GM21619 (cell line): ENCODE results near the gene ZDBF2.
"Not testable (repeated sequence)": the region's sequence is repeated elsewhere in the genome, so short reads cannot be mapped to it uniquely, and the experiment has no call there.

ENCODE experiments used
- ATAC-seq: cut with Tn5 transposase; IDR thresholded peaks from one replicate; pipeline ENCODE4 v1.9.1; 2021; ENCODE audit not compliant: unreplicated experiment

Gene ZDBF2

DNA sequence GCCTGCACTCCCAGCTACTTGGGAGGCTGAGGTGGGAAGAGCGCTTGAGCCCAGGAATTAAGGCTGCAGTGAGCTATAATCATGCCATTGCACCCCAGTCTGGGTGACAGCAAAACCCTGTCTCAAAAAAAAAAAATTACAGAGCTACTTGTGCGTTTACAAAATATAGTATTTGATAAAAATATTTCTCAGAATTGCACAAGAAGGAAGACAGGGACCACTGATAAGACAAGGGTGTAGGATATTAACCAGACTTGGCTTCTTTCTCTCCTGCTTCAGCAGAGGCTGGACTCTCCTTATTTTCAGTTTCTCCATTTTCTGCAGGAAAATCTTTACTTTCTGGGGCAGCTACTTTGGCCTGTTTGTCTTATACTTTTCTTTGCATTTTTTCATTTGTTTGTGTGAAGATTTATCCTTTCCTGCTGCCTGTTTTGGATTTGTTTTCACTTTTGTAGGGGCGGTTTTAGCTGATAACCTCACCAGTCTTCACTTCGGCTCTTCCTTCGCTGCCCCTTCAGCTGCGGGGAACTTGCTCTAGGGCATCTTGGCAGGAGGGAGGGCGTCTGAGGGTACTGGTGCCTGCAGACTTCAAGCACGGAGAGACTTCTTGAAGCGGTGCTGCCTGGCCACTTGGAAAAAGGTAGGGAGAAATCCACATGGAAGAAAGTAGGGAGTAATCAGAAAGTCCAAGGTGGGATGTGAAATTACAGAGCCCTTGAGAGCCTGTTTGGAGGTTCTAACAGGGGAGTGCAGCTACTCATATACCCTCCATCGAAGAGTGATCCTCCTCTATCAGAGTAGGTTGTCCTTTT is 14.9 kb upstream of the ZDBF2 start:
- no peak for ATAC-seq

DNA sequence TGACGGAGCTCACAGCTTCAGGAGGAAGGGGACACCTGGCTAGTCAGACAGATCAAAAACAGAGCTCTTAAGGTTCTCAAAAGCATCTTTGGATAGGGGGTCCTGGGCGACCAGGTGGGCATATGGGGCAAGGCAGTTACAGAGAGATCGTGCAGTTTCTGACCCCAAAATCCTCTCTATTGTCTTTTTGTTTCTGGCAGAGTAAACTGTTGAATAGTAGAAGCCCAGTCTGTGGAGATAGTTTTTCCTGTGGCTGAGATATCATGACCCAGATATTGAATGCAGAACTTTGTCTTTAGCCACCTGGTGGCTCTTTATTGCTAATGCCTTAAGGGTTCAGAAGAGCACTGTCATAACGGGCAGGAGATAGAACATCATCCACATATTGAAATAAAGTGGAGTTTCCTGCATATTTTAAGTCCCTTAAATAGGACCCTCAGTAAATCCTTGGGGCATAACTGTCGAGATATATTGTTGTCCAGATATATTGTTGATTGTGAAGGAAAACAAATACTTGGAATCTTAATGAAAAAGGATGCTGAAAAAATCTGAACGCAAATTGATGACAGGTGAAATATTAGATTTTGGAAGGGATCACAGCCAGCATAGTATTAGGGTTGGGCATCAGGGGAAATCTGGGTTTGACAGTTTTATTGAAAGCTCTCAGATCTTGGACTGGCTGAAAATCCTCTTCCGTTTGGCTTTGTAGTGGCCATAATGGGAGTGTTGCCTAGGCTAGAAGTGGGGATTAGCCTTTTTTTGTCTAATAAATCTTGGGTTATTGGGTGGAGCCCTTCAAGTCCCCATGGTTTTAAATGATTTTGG is 14.1 kb upstream of the ZDBF2 start:
- peak; percentile 95 for ATAC-seq

DNA sequence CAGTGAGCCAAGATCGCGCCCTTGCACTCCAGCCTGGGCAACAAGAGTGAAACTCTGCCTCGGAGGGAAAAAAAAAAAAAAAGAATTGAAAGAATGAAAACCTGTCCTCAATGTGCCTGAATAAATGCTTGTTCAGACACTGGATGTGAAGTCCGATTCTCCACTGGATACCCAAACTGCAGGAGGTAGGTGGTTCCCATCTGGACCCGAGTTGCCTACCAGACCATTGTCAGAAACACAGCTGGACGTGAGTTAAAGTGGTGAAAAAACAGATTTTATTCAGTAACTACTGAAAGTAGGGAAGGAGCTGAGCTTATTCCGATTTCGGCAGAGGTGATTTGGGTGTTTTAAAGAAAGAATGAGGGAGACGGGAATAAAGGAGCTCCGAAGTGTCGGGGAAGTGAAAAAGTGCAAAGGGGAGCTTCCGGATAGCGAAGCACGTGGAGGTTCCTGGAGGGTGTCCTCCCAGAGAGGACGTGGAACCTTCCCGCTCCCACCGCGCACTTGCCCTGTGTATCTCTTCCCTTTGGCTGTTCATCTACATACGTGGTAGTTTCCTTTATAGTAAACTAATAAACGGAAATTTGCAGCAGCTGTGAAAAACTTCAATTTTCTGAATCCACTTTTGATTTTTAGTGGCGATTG is 10.4 kb upstream of the ZDBF2 start:
- ATAC-seq = no peak

DNA sequence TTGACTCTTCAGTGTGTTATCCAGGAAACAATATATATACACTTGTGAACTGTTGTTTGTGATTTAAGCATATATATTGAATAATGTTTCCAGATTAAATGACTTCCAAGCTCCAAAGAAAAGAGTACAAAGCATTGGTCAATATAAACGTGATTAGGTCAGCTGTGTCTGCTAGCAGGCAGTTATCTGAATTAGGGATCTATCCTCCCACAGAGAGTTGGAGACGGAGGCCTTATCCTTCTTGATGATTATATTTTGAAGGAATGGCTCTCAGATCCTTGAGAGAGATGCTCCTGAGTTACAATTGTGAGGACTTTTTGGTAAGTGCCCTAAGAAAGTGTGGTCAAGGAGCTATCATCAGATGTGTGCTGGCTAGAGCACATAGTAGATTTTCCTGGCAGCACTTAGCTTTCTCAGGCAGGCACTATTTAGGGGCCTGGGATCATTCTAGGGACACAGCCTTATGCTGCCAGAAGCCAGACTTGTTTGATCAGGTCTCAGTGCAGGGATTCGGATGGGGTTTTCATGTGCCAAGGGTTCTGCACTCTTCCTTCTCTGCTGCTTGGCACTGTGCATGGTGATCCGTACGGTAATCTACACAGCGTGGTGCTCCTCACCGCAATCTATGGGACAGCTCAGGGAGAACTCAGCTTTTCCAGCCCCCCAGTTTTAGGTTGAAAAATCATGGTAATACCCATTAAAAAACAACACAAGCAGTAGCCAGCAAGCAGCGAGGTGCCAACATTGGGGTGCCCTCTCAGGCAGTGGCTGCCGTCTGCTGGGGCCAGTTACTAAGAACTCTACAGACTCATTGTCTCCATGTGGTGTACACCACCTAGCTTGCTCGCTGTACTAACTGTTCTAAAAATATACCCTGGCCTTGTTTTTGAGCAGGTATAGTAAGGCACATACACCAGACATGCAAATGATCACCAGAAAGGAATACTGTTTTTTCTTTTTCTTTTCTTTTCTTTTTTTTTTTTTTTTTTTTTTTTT is 8.0 kb upstream of the ZDBF2 start:
- ATAC-seq = no peak

DNA sequence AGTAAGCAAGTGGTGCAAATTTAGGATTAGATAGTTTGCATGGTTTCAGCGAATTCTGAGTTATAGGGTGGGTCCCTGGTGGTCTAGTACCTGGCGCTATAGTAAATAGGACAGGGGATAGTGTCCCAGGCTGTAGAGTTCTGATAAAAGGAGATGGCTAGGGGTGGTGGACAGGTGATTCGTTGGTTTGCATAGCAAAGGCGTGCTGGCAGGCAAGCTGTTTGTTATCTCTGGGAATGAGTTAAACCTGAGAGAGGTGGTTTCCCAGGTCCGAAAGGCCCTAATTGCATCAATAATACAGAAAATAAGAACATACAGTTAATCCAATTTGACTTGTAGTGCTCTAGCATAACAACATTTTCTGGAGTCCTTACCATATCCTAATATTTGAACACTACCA is 6.9 kb upstream of the ZDBF2 start:
- ATAC-seq = no peak

DNA sequence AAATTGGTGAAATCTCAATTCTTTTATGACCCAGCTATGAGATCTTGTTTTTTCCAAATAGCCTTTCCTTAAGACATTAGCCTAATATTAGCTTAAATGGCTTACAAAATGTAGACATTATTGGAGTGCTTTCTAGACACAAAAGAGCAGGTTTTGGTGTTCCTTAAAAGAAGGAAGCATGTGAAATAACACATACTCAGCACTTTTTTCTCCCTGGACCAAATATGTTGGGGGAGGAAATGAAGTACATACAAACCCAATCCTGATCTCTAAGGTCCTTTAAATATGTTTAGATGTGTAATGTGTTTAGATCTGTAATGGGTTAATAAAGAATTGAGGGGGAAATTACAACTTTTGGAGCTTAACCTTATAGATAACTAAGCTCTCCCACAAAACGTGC is 3.4 kb upstream of the ZDBF2 start:
- ATAC-seq = no peak

DNA sequence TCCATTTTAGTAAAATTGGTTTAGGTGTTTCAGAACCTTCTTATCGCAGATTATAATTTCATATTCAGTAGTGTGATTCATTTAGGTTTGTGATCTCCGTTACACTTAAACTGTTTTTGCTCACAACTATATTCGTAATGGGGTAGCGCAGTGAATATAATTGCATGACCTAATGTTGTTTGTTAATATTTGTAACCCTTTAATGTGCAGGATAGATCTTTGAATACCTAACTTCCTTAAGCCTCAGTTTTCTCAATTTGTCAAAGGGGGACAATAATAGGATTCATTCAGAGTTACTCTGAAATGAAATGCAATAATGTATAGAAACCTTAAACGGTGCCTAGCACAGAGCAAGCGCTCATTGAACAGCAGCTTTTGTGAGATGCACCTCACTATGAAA is 558 bp upstream of the ZDBF2 start:
- ATAC-seq = no peak

DNA sequence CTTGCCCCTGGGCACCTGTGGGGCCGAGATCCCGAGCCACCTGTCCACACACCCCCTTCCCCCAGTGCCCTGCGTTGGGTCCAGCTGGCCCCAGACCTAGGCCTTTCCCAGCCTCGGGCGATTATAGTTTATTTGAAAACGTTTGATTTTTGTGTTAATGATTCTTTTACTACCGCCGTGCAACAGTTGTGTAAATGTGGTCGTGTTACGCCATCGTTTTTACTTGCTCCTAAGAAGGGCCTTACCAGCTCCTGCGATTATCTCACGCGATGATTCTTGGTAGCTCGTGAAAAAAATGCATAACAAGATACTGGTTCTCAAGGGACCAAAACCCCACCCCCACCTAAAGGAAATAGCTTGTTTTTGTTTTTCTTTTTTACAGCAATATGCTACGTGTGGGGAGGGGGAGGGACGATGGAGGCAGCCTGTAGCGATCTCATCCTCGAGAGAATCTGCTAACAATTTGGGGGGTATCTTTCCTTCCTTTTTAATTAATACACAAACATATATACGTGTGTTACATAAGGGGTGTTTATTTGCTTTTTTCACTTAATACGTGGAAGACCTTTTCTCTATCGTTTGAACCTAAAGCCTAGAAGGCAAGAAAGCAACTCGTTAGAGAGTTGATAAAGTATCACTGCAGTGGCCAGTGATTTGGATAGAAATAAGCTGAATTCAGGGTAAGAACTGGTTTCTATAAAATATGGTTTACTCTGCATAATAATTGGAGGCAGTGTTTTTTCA is 1.0 kb downstream of the ZDBF2 start:
- ATAC-seq = peak; percentile 43

DNA sequence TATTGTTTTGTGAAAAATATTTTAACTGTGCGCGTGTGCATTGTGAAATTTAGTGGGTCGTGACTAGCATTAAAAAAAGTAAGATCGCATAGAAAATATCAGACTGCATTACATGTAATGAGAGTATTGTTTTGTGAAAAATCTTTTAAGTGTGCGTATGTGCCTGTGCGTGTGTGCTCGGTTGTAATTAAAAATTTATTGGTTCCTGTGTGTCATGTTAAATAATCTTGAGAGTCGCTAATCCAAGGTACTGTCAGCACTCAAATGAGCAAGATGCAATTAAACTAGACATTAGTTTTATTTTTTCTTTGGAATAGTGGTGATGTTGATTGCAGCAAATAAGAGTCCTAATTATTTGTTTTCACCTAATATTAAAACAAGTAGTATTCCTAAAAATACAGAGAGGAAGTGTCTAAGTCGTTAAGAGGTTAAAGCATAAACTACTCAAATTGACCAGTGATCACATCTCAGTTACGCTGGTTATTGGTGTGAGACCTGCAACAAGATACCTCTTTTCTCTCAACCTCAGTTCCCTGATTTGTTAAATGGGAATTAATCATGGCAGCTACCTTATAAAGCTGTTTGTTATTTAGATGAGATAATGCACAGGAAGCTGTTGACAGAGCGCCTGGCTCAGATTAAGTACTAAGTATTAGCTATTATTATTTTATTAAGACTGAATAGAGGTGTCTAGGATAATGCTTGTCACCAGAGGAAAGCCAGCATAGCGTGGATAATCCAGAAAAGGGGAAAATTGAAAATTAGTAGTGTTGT is 1.9 kb downstream of the ZDBF2 start:
- ATAC-seq = no peak

DNA sequence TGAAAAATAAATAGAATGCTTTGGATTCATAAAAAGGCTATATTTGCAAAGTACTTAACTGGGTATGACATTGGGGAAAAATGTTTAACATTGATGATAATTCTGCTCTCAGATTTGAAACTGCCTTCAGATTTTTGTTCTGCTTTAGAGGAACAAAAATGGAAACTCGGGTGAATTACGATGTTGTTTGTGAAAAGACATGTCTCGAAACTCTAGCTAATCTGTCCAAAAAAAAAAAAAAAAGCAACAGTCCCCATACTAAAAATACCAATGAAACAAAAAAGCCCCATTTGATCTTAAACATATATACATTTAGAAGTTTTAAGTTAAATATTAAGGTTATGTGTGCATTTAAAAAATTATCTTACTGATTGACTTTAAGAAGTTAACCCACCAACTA is 3.0 kb downstream of the ZDBF2 start:
- no peak for ATAC-seq

DNA sequence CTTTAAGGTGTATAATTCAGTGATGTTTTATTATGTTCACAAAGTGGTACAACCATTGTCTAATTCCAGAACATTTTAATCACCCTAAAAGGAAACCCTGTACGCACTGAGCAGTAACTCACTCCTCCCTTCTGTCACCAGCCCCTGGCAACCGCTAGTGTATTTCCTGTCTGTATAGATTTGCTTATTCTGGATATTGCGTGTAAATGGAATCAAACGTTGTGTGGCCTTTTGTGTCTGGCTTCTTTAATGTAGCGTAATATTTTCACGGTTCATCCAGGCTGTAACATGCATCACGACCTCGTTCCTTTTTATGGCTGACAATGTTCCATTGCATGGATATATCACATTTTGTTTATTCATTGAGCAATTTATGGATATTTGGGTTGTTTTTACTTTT is 8.3 kb downstream of the ZDBF2 start:
- no peak for ATAC-seq

DNA sequence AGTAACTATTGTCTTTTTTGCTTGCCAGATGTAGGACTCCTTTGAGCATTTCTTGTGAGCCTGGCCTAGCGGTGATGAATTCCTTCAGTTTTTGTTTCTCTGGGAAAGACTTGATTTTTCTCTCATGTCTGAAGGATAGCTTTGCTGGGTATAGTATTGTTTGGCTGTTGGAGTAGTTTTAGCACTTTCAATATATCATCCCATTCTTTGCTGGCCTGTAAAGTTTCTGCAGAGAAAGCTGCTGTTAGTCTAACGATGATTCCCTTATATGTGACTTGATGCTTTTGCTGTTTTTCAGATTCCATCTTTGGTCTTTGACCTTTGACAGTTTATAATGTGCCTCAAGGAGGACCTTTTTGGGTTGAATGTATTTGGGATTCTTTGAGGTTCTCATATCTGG is 12.7 kb downstream of the ZDBF2 start:
- no peak for ATAC-seq

DNA sequence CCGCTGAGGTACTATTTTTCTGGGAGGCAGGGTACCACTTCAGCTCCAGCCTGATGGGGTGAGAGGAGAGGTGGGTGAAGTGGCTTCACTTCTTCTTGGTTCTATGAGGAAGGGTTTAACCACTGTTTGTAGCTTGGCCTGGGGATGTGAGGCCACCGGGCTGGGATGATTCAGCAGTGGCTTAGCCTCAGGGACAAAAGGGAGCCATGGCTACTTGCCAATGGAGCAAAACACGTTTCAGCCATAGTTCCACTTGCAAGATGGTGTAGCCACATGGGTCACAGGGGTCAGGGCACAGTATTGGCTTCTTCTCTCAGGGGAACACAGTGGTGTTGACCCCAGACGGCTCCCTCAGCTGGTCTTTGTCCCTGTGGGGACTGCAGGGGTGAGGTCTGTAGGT is 14.9 kb downstream of the ZDBF2 start:
- no peak for ATAC-seq

DNA sequence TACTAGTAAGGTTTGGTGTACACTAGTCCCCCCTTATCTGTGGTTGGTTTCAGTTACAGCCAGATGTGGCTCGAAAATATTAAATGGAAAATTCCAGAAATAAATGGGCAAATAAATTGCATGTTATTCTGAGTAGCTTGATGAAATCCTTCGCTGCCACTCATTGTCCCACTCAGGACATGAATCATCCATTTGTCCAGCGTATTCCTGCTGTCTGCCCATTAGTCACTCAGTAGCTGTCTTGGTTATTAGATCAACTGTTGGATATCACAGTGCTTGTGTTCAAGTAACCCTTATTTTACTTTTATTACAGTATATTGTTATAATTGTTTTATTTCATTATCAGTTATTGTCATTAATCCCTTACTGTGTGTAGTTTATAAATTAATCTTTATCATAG is 21.7 kb downstream of the ZDBF2 start:
- no peak for ATAC-seq

DNA sequence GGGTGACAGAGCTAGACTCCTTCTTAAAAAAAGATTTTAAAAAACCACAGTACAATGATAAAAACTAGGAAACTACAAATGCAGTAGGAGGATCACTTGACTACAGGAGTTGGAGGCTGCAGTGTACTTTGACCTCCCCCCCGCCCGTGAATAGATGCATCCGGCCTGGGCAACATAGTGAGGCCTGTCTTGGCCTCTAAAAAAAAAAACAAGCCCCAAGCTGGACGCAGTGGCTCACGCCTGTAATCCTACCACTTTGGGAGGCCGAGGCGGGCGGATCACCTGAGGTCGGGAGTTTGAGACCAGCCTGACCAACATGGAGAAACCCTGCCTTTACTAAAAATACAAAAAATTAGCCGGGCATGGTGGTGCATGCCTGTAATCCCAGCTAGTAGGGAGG is 25.1 kb downstream of the ZDBF2 start:
- not testable (repeated sequence) for ATAC-seq

DNA sequence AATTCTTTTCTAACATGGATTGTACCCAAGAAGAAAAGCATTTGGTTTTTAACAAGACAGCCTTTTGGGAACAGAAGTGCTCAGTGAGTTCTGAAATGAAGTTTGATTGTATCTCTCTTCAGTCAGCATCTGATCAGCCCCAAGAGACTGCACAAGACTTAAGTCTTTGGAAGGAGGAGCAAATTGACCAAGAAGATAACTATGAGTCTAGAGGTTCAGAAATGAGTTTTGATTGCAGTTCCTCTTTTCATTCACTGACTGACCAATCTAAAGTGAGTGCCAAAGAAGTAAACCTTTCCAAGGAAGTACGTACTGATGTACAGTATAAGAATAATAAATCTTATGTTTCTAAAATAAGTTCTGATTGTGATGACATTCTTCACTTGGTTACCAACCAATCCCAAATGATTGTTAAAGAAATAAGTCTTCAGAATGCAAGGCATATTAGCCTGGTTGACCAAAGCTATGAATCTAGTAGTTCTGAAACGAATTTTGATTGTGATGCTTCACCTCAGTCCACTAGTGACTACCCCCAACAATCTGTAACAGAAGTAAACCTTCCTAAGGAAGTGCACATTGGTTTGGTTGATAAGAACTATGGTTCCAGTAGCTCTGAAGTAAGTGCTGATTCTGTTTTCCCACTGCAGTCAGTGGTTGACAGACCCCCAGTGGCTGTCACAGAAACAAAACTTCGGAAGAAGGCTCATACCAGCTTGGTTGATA is 31.2 kb downstream of the ZDBF2 start:
- peak; percentile 79 for ATAC-seq

DNA sequence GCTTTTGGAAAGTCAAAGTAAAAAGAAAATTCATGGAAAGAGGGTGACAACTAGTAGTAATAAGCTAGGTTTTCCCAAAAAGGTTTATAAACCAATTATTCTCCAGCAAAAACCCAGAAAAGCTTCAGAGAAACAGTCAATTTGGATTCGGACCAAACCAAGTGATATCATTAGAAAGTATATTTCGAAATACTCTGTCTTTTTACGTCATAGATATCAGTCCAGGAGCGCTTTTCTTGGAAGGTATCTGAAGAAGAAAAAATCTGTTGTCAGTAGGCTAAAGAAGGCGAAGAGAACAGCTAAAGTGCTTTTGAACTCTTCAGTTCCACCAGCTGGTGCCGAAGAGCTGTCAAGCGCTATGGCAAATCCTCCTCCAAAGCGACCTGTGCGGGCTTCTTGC is 36.6 kb downstream of the ZDBF2 start:
- ATAC-seq = no peak

DNA sequence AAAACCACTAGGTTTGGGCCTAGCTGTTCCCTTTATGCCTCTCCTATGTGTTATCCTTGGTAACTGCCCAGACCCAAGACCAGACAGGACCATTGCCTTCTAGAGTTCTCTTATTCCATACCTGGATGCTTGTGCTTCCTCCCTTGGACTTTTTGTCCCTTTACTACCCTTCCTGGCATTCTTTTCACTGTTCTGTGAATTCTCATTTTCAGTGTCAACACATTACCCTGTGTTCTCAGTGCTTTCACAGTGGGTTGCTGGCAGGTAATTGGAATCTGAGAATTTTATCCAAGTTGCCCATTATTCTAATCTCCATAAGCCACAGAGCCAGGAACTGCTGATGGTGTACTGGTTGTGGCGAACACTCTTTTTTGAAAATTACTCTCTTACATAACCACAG is 41.7 kb downstream of the ZDBF2 start:
- ATAC-seq = no peak

DNA sequence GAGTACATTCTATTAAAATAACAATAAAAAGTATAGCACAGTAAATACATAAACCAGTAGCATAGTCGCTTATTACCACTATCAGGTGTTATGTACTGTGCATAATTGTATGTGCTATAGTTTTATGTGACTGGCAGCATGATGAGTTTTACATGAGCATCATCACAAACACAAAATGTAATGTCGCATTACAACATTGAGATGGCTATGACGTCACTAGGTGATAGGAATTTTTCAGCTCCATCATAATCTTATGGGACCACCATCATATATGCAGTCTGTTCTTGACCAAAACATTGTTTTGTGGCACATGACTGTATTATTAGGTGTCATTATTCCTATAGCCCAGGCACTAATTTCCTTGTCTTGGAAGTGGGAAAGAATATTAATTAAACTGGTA is 48.6 kb downstream of the ZDBF2 start:
- no peak for ATAC-seq
